Suppressor macrophage treated with lipopolysaccharide for 4 hours (primary cell): ENCODE data around the gene PSENEN.
"Not testable (repeated sequence)": the region's sequence is repeated elsewhere in the genome, so short reads cannot be mapped to it uniquely, and the experiment has no call there.

Experiments used
- DNase-seq: peaks from one replicate; pipeline ENCODE4 v3.0.0-alpha.2; 2020

PSENEN gene

DNA sequence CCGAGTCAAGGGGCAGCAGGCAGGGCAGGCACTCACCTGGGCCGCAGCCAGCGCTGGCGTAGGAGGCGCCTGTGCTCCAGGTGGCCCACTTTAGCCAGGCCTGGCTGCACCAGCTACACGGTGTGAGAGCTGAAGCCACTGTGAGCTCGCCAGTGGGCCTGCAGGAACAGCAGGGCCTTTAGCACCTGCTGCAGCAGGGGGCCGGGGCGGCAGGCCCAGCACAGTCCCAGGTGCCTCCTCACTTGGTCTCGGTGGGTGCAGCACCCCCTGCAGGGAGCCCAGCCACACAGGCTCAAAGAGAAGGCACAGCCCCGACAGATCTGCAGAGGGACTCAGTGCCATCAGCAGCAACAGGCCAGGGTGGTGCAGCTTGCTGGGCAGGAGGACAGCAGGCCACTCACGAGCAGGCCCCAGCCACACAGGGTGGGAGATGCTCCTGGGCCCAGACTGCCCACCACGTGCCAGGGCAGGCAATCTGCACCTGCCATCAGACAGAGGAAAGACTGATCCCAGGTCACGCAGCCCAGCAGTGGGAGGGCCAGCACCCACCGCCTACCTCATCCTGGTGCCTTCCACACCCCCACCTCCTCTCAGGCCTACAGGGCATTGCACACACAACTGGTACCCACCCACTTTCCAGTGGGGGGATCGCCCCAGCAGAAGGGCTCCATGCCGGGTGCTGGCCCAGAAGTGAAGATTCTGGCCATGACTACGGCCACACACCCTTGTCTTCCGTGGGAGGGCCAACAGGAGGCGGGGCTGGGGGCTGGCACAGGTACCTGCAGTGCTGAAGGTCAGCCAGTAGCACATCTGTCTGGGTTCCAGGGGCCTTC lies 45.7 kb downstream of the PSENEN start:
- no peak for DNase-seq

DNA sequence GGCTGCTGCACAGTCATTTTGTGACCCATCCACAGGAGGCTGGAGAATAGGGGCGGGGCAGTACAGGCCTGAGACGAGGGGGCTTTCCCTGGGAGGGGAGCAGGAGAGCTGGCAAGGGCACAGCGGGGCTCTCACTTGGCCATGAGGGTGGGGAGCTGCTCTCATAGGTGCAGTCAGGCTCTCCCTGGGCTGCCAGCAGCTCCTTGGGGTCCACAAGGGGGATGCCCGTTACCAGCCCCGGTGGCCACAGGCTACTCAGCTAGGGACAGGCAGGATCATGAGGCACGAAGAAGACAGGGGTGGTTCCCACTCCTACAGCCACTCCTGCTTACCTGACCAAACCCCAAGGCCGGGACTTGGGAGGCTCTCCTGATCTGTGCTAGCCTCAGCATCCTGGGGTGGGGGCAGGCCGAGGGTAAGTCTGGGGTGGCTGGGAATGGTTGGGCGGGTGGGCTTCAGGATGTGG lies 46.4 kb downstream of the PSENEN start:
- DNase-seq: no peak

DNA sequence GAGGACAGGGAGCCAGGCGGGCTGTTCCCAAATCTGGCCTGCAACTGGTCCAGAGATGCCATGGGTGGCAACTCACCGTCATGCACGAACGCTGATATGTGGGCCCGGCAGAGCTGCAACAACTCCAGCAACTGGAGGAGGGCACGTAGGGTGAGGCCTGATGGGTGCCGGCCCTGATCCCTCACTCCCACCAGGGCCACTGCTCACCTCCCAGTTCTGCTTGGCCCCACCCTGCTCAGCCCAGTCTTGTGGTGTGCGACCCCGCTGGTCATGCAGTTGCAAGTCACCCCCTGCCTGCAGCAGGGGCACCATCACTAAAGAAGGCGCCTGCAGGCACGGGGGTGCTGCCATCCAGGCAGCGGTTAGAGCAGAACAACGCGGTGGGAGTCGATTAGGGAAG lies 46.9 kb downstream of the PSENEN start:
- no peak for DNase-seq

DNA sequence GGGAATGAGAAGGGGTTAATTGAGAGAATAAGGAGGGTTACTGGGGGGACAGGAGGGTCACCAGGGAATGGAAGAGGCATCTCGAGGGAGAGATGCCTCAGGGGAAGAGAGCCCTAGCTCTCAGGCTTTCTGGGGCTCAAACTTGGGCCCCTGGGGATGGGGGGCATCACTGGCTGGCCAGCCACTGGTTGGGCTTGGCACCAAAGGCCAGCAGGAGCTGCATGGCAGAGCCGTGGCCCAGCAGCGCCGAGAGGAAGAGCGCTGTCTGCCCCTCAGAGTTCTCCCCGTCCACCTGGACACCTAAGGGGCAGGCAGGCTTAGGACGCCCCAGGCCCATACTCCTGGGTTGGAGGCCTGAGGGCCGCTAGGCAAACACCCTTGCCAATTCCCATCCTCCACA lies 47.4 kb downstream of the PSENEN start:
- DNase-seq: no peak

DNA sequence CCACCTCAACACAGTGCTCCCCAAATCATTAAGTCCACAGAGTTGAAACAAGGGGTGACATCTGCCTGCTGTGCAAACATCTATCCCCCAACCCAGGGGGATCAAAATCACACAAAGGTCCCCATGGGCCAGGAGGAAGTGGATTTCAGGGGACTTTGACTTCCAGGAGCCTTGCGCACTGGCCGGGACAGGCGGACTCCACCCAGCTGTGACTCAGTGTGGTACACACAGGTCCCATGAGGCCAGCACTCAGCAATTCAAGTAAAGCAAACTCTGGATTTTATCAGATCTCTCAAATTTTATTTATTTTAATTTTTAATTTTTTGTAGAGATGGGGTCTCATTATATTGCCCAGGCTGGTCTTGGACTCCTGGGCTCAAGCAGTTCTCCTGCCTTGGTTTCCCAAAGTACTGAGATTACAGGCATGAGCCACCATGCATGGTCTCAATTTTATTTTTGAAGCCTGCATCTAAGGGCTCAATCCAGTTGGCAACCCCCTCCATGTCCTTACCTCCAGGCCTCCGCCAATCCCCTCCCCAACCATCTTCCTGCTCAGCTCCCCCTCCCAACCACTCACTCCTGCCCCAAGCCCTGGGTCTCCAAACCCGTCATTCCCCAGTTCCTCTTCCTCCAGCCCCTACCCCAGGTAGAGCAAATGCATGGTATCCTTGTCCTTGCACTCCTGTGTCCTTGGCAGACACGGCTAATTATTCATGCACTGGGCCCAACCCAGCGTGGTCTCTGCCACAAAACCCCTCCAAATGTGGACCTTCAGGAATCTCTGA lies 48.1 kb downstream of the PSENEN start:
- DNase-seq: no peak

DNA sequence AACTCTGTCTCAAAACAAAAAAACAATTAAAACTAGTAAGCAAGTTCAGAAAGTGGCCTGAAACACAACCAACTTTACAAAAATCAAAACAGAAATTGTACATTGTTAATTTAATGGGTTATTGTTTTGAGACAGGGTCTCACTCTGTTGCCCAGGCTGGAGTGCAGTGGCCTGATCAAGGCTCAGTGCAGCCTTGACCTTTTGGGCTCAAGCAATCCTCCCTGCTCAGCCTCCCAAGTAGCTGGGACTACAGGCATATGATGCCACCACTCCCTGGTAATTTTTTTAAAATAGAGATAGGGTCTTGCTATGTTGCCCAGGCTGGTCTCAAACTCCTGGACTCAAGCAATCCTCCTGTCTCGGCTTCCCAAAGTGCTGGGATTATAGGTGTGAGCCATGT lies 50.1 kb downstream of the PSENEN start:
- not testable (repeated sequence) for DNase-seq
